GM18858 (cell line): Measurements from ENCODE around the gene CDPF1.
A peak's percentile ranks its signal among the peaks of the same experiment; 100 is the strongest.

Experiments used
- ATAC-seq: cut with Tn5 transposase; IDR thresholded peaks from one replicate; pipeline ENCODE4 v1.9.1; 2021; ENCODE audit not compliant: unreplicated experiment

The CDPF1 gene, protein sequence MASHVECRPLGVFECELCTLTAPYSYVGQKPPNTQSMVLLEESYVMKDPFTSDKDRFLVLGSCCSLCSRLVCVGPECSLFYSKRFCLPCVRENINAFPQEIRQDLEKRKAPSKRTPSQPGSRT

GRCh38 chr22:46250035-46250782, at the start of gene CDPF1:
Gene CDPF1 (minus strand): TSS chr22:46250293. CDS start chr22:46248284, 2,009 bp downstream.
- peak; percentile 74 for ATAC-seq

GRCh38 chr22:46299101-46299500, 49.0 kb upstream of the CDPF1 start:
- no peak for ATAC-seq

- ATAC-seq = no peak
Observed at GRCh38 chr22:46297151-46297812, 47.2 kb upstream of the CDPF1 start.

DNA sequence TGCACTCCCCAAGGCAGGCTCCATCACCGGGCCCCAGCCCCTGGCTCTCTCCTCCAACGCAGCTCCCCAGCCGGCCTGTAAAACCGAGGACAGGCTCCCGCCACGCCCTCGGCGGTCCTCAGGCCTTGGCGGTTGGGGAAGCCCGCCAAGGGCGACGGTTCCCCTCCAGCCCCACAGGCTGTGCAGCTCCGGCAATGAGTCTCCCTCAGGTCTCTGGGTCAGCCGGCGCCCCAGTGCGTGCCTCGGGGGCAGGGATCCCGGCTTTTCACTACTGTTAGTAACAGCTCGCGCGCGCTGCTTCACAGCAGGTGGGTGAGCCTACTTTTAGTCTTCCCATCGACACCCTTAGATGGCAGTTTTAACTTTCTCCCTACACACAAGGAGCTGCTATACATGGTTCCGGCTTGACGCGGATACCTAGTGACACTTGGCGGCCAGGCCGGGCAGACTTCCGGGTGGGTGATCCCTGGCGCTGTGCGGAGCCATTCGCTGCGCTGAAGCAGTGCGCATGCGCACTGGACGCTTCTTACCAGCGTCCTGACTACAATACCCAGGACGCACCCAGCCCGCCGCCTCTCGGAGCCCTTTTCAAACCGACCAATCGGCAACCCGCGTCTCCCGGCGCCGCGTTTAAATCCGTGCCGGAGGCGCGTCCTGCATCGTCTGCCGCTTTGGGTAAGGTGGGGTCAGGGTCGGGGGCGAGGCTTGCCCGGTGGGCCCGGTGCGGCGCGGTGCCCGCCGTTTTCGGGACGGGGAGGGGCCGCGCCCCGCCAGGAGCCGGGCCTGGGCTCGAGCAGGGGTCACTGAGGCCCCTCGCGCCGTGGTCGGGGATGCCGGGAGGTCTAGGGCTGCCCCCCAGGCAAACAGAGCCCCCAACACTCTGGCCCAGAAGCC, 46.4 kb upstream of the CDPF1 start, which contains the start of gene GTSE1:
TSS of gene GTSE1 (plus strand) at position 614 of the 894 bp plus-strand sequence. CDS start 531 bp downstream, outside the sequence.
- ATAC-seq = peak; percentile 87

DNA sequence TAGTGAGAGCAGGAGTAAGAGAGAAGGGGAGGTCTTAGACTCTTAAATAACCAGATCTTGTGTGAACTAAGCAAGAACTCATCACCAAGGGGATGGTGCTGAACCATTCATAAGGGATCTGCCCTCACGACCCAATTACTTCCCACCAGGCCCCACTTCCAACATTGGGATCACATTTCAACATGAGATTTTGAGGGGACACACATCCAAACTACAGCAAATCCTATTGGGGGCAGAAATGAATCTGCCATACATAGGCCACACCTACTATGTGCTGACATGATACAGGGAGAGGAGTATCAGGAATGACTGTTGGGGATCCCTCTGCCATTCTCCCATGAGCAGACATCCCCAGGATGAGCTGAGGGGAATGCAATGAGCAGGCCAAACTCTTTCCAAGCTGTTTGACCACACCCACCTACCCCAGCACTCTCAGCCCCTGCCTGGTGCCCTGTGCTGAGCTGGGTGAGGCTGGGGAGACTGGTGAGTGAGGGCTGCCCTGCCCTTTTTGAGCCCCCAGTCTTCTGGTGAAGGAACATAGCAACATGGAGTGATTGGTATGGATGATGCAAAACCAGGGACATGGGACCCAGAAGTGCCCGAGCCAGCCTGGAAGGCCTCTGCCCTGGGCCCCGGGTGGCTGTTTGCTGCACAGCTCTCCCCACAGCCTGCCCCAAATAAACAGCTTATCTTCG, 45.3 kb upstream of the CDPF1 start:
- ATAC-seq = no peak

DNA sequence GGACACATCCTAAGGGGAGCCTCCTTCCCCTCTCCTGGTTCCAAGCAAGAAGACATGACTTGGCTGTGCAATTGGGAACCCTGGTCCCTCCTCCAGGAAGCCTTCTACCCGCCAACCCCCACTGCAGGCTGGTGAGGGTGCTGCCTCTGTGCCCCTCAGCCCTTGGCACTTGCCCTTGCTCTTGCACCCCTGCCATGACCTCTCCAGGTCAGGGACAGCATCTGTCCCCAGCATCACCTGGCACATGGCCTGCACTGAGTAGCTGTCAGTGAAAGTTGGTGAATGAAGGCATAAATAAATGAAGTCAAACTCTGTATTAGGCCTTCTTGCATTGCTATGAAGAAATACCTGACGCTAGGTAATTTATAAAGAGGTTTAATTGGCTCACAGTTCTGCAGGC, 44.7 kb upstream of the CDPF1 start:
- no peak for ATAC-seq

GRCh38 chr22:46293577-46294260, 43.6 kb upstream of the CDPF1 start:
- no peak for ATAC-seq

GRCh38 chr22:46292732-46293131, 42.6 kb upstream of the CDPF1 start:
- ATAC-seq = no peak

- no peak for ATAC-seq
Observed at GRCh38 chr22:46292173-46292572, 42.1 kb upstream of the CDPF1 start.

- ATAC-seq = no peak
Observed at GRCh38 chr22:46290843-46291785, 41.0 kb upstream of the CDPF1 start.

DNA sequence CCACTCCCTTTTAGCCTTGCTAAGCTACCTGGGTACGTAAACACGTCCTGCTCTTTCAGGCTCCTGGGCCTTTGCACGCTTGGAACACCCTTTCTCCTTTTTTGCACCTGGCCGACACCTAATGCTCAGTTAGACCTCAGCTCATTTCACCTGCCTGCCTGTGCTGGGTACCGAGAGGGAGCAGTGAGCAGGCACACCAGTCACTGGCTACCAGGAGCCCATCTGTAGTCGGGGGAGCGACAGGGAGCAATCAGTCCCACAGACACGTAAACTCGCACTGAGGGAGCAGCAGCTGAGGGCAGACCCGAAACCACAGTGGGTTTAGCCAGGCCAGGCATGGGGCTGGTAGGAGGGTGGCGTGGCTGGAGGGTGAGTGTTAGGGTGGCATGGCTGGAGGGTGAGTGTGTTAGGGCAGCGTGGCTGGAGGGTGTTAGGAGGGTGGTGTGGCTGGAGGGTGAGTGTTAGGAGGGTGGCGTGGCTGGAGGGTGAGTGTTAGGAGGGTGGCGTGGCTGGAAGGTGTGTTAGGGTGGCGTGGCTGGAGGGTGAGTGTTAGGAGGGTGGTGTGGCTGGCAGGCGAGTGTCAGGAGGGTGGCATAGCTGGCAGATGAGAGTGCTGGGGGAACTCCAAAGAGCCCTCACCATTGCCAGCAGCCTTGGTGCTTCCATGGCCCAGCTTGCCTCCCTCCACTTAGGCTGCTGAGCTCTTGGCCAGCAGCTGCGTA, 40.2 kb upstream of the CDPF1 start:
- ATAC-seq = no peak

DNA sequence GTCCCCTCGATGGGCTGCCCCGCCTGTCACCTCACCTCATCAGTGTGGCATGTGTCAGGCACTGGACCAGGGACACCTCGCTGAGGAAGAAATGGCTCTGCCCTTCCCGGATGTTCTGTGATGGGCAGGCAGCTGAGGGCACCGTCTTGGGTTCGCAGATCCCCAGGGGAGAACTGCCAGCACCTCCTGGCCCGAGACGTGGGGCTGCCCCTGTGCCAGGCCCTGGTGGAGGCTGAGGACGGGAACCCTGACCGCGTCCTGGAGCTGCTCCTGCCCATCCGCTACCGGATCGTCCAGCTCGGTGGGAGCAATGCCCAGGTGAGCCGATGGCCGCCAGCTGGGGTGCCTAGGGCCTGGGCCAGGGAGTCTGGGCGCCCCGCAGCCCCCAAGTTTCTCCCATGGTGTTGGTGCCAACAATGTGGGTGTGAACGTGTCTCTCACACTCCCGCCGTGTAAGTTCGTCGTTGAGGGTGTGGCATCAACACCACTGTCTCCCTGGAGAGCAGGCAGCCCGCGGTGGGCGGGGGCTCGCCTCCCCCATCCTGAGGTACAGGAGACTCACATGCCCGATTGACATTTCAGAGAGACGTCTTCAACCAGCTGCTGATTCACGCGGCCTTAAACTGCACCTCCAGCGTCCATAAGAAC, 39.3 kb upstream of the CDPF1 start:
- ATAC-seq = no peak

DNA sequence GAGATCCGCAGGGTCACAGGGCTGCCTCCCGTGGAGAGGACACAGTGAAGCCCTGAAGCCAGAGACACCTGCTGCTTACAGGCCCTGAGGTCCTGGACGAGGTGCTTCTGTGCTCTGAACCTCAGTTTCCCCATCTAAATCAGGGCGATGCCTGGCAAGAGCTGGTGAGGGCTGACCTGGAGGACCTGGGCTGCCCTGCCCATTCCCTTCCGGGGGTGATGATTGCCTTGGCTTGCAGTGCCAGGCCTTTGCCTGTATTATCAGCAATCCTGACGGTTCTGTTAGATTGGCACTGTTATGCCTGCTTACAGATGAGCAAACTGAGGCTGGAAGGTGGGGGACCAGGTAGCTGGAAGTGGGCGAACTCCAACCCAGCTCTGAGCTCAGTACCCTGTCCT, 38.8 kb upstream of the CDPF1 start:
- no peak for ATAC-seq

- ATAC-seq = no peak
Observed at GRCh38 chr22:46287873-46288751, 38.0 kb upstream of the CDPF1 start.

DNA sequence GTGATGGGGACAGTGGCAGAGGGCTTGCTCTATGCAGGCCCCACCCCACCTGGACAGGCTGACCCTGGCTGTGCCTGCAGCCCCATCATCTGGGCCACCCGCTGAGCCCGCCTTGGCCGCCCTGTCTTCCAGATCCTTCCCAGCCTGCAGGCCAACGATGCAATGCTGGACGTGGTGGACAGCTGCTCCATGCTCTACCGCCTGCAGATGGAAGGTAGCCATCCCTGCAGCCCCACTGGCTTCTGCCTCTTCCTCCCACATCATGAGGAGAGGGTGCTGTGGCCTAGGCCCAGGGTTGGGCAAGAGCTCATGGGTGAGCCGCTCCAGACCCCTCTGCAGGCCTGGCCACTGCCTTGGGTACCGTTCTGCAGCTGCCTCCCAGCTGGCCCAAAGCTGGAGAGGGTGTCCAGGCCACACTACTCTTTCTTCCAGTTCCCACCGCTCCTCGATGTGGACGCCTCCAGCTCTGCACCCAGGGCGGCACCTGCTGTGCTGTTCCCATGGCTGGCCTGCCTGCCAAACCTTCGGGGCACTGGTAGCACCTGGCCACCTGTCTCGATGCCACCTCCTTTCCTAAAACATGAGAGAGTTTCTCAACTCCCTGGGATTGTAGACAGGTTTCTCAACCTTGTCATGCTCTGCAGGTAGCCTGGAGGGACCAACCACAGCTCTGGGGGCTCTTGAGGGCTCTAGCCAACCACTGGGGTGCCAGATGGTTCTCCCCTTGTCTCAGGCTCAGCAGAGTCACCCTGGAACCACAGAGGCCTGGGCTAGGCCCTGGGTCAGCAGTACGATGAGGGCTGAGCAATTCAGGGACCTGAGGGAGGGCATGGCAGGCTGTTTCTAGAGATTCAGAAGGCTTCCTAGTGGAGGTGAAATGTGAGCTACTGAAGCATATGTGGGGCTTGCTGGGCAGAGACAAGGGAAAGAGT, 37.1 kb upstream of the CDPF1 start:
- no peak for ATAC-seq

DNA sequence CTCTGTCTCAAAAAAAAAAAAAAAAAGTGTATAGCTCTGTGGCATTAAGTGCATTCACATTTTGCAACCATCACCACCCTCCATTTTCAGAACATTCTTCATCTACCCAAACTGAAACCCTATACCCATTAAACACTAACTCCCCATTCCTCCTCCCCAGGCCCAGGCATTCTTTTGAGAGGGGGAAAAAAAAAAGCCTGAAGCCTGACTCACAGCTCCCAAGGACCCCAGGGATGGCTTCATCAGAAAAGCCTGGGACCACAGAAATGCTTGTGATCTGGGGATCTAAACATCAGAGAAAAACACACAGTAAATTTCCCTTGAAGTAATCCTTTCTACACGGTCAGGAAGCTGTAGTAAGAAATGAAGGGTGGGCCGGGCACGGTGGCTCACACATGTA, 35.9 kb upstream of the CDPF1 start:
- no peak for ATAC-seq
